Hippocampal formation (tissue), 2 donors: Measurements from ENCODE around the gene EEF1AKMT3.
"Not testable (repeated sequence)": the region's sequence is repeated elsewhere in the genome, so short reads cannot be mapped to it uniquely, and the experiment has no call there.

Experiments
- DNase-seq, 2 donors: peaks; one replicate each; lab custom pipeline; 2025; lab: John Stamatoyannopoulos, UW

EEF1AKMT3 gene

GRCh38 chr12:57817261-57817989 is 45.0 kb downstream of the EEF1AKMT3 start:
- DNase-seq = no peak

GRCh38 chr12:57817990-57818331 is 45.5 kb downstream of the EEF1AKMT3 start:
- DNase-seq = not testable (repeated sequence)

- not testable (repeated sequence) for DNase-seq
These were observed 47.7 kb downstream of the EEF1AKMT3 start for GRCh38 chr12:57820119-57820518.

- DNase-seq = not testable (repeated sequence)
These were observed 48.6 kb downstream of the EEF1AKMT3 start for GRCh38 chr12:57821015-57821414.

GRCh38 chr12:57821474-57822214 is 49.2 kb downstream of the EEF1AKMT3 start:
- no peak for DNase-seq

GRCh38 chr12:57822392-57823130 is 50.1 kb downstream of the EEF1AKMT3 start:
- no peak for DNase-seq

GRCh38 chr12:57823131-57823907 is 50.9 kb downstream of the EEF1AKMT3 start:
- no peak for DNase-seq

- DNase-seq = no peak
These were observed 51.7 kb downstream of the EEF1AKMT3 start for GRCh38 chr12:57823908-57824640.

GRCh38 chr12:57825451-57825850 is 53.0 kb downstream of the EEF1AKMT3 start:
- DNase-seq = no peak

GRCh38 chr12:57826400-57826799 is 54.0 kb downstream of the EEF1AKMT3 start:
- no peak for DNase-seq

- no peak for DNase-seq
These were observed 54.6 kb downstream of the EEF1AKMT3 start for GRCh38 chr12:57826966-57827365.

- DNase-seq = no peak
These were observed 56.8 kb downstream of the EEF1AKMT3 start for GRCh38 chr12:57829025-57829777.

GRCh38 chr12:57830393-57830792 is 58.0 kb downstream of the EEF1AKMT3 start:
- no peak for DNase-seq
